GM12873 (cell line): ENCODE measurements around the gene TIFAB.

ENCODE experiments used
- TF ChIP-seq, protein P1 (sequence below): IDR thresholded peaks from 2 replicates; pipeline ENCODE4 v1.5.1; 2012; ENCODE audit warnings: low read depth, mild to moderate bottlenecking, moderate library complexity, low read length, control low read depth; ENCODE audit not compliant: insufficient read depth; ENCODE audit errors: missing control alignments

Gene TIFAB

DNA sequence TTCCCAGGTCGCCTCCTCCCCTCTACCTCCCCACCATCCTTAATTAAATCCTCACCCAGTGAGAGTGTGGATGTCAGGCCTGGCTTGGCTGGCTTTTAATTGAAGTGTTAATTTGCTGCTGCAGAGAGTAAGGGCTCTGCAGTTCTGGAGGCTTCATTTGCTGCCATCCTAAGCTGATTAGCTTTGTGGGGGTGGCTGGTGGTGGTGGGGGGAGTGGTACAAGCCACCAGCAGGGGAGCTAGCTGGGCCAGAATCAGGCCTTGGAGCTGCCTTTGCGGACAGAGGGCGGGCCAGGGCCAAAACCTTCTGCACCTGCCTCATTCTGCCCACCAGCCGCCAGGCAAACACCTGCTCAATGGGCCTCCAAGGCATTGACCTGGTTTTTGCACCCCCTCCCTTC is 26.8 kb upstream of the TIFAB start:
- TF ChIP-seq, protein P1, sequence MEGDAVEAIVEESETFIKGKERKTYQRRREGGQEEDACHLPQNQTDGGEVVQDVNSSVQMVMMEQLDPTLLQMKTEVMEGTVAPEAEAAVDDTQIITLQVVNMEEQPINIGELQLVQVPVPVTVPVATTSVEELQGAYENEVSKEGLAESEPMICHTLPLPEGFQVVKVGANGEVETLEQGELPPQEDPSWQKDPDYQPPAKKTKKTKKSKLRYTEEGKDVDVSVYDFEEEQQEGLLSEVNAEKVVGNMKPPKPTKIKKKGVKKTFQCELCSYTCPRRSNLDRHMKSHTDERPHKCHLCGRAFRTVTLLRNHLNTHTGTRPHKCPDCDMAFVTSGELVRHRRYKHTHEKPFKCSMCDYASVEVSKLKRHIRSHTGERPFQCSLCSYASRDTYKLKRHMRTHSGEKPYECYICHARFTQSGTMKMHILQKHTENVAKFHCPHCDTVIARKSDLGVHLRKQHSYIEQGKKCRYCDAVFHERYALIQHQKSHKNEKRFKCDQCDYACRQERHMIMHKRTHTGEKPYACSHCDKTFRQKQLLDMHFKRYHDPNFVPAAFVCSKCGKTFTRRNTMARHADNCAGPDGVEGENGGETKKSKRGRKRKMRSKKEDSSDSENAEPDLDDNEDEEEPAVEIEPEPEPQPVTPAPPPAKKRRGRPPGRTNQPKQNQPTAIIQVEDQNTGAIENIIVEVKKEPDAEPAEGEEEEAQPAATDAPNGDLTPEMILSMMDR = no peak

DNA sequence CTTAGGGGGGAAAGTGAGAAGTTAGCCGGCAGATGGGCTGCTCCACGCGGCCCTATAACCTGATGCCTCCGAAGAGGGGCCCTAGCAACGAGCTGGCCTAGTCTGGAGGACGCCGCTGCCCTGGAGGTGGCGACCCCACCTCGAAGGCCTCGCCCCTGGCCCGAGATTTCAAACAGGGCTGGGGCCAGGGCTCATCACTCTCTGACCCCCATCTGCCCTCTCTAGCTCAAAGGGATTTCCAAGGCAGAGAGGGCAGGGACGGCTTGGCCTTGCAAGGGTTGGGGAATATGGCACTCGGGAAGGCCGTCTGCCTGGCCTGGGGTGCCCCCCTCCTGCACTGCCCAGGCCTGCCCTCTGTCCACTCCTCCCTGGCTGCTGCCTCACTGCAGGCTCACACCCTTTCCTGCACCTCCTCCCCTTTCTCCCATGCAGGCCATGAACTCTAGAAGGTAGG is 25.5 kb upstream of the TIFAB start:
- TF ChIP-seq, protein P1 = no peak

DNA sequence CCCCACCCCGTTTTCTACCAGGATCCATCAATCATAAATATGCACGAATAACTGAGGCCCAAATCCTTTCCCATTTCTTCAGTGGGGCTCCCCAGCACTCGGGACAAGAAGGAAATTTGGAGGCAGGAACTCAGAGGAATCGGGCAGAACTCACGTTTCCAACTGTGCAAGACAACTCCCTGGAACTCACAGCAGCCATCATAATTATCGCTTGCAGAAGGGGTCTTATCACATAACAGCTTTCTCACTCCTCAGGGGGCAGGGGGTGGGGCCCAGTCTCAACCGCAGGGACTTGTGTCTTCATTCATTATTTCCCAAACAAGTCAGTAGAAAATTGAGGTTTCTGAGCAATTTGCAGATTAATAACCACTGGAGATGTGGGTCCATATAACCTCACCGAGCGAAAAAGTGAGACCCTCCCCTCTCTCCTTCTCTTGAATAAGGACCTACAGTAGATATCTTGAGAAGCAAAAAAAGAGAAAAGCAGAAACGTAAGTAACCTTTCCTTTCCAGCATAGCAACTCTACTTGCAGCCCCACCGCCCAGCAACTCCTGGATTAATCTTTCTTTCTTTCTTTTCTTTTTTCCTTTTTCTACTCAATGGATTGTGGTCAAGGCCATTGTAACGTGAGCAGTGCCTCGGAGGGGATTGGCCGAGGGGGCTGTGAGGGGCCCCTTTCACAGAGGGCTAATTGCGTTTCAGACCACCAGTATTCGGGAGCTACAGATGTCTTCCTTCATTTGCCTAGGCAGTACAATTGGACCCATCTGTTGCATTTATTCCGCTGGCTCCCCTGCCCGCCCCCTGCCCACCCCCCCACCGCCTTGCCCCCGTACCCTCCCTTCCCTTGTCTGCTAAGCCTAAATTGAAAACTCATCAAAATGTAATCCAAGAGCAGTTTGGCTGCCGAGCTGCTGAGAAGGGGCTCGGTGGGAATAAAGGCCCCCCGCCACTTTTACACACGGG is 24.7 kb upstream of the TIFAB start:
- TF ChIP-seq, protein P1 = no peak

DNA sequence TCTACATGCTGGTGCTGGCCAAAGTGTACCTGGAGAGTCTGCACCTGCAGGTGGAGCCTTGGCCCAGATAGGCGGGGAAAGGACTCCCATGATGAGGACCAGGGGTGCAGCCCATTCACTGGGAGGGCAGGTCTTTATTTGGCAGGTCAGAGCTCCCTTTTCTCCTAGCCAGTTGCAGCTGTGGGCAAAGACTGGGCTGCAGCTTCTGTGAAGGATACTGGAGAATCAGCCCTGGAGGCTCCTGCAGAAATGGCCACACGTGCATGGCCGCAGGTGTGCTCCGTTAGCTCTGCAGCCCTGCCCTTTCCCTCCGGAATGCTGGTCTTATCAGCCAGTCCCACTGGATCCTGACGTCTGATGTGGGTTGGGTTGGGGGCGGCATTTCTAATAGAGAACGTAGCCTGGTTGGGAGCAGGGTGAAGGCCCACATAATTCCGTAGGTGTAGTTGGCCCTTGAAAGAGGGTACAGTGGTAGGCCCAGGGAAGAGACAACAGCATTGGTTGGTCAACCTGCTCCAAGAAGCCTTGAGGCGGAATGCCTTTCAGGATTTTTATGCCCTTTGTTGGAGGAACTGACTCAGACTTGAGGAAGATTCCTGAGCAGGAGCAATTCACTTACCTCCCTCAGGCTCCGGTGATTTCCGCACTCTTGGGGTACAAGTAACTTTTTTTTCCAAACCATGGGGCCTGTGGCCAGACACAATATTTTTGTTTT is 22.0 kb upstream of the TIFAB start:
- TF ChIP-seq, protein P1 = no peak

DNA sequence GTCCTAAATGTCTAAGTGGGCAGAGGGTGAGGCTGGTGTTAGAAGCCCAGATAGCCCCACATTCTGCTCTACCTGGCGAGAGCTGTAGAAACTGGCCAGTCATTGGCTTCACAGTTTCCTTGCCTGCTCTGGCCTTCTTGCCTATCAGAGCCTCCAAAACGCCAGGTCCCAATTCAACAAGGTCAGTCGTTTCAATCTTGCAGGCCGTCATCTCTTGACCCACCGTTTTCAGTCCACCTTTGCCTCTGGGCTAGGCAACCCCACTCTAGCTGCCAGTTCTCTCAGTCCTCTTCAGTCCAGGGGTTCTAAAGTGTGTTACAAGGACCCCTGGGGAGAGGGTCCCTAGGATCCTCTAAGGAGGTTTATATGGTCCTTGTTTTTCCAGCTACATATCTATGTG is 20.0 kb upstream of the TIFAB start:
- TF ChIP-seq, protein P1 = no peak

DNA sequence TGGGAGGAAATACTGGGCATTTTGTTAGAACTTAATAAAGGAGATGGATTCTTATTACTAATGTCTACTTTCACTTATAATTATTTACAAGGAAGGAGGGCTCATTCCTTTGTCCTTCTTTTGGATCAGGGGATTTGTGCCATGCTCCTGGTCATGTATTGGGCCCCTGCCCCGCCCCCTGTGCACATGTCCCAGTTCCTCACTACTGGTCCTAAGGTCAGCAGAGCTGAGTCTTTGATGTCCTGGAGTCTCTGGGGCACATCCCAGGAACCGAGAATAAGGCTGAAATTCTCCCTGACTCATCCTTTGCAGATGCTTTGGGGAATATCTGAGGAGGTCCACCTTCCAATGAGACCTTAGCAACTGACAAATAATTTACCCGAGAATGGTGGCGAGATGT is 19.6 kb upstream of the TIFAB start:
- TF ChIP-seq, protein P1 = no peak

DNA sequence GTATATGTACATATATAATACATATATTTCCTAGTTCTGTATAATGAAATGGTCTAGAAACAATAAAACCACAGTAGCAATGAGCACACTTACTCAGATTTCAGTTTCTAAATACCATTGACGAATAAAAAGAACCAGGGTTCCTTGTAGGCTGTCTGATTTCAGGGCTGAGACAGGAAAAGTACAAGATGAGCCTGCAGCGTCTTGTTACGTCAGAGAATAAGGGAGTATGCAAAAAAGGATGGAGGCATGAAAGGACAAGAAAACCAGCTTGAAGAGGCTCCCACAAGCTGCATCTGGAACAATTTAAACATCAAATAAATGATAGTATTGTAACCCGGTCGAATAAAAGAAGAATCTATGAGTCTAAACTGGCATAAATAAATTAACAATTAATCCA is 17.8 kb upstream of the TIFAB start:
- TF ChIP-seq, protein P1 = no peak
